HG03439 (cell line): ENCODE data around the gene LMNB1.
"Not testable (repeated sequence)": the region's sequence is repeated elsewhere in the genome, so short reads cannot be mapped to it uniquely, and the experiment has no call there.

Experiments used
- ATAC-seq: cut with Tn5 transposase; IDR thresholded peaks from one replicate; pipeline ENCODE4 v1.9.1; 2021; ENCODE audit warnings: mild to moderate bottlenecking, moderate library complexity; ENCODE audit not compliant: unreplicated experiment

The LMNB1 gene

GRCh38 chr5:126818736-126819135, 41.8 kb downstream of the LMNB1 start:
- no peak for ATAC-seq

- ATAC-seq, result no peak
Measured at GRCh38 chr5:126819253-126819652, 42.3 kb downstream of the LMNB1 start.

GRCh38 chr5:126826619-126827215, 49.8 kb downstream of the LMNB1 start:
- ATAC-seq, result no peak

GRCh38 chr5:126829098-126829497, 52.2 kb downstream of the LMNB1 start:
- ATAC-seq, result no peak

- no peak for ATAC-seq
Measured at GRCh38 chr5:126830061-126830460, 53.1 kb downstream of the LMNB1 start.

GRCh38 chr5:126831156-126831555, 54.2 kb downstream of the LMNB1 start:
- ATAC-seq, result no peak

GRCh38 chr5:126836778-126837177, 59.8 kb downstream of the LMNB1 start:
- ATAC-seq, result no peak

GRCh38 chr5:126837242-126837641, 60.3 kb downstream of the LMNB1 start:
- ATAC-seq, result no peak

- no peak for ATAC-seq
Measured at GRCh38 chr5:126837906-126838539, 61.1 kb downstream of the LMNB1 start.

GRCh38 chr5:126839407-126839806, 62.5 kb downstream of the LMNB1 start:
- not testable (repeated sequence) for ATAC-seq

- ATAC-seq, result not testable (repeated sequence)
Measured at GRCh38 chr5:126843375-126843774, 66.4 kb downstream of the LMNB1 start.

GRCh38 chr5:126845470-126846070, 68.6 kb downstream of the LMNB1 start:
- peak; percentile 91 for ATAC-seq

GRCh38 chr5:126846344-126846743, 69.4 kb downstream of the LMNB1 start:
- no peak for ATAC-seq

GRCh38 chr5:126846744-126847455, 70.0 kb downstream of the LMNB1 start:
- no peak for ATAC-seq

- ATAC-seq, result no peak
Measured at GRCh38 chr5:126847456-126847820, 70.5 kb downstream of the LMNB1 start.

- ATAC-seq, result no peak
Measured at GRCh38 chr5:126847826-126848251, 70.9 kb downstream of the LMNB1 start.

GRCh38 chr5:126848253-126848652, 71.3 kb downstream of the LMNB1 start:
- no peak for ATAC-seq

- no peak for ATAC-seq
Measured at GRCh38 chr5:126849101-126849678, 72.3 kb downstream of the LMNB1 start.

- no peak for ATAC-seq
Measured at GRCh38 chr5:126851501-126852011, 74.6 kb downstream of the LMNB1 start.

- no peak for ATAC-seq
Measured at GRCh38 chr5:126852091-126852571, 75.2 kb downstream of the LMNB1 start.

- no peak for ATAC-seq
Measured at GRCh38 chr5:126852841-126853271, 75.9 kb downstream of the LMNB1 start.
